Globus pallidus (tissue), 1 donor: ENCODE measurements around the gene IRF9.
A peak's percentile ranks its signal among the peaks of the same experiment; 100 is the strongest.

ENCODE experiments used
- DNase-seq: peaks from one replicate; pipeline ENCODE4 v3.0.0-alpha.2; 2015; ENCODE audit warnings: low spot score

IRF9 gene

DNA sequence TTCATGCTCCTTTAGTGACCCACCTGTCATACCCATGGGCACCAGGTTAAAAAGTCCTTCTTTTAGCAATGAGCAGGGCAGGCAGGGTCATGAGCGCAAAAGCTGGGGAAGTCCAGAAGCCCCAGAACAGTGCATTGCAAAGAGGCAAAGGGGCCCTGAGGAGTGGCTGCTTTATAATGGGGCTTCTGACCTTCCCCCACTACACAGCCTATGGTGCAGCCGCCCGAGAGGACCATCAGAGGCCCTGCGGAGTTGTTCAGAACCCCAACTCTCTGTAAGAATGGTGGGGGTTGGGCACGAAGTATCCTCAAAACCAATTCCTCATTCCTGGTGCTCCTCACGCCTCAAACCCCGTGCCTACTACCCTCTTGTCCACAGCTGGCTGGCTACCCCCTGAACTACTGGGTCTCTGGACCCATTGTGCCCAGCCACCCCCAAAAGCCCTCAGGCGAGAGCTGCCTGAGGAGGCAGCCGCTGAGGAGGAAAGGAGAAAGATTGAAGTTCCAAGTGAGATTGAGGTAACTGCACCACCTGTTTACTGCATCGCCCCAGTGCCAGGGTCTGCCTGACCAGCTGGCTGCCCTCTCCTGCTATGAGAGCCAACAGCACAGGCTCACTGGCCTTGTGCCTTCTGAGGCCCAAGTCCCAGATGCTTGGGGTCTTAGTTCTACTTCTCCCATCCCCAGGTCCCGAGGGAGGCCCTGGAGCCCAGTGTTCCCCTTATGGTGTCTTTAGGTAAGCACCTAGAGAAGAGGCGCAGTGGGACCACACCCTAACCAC, 17.5 kb downstream of the IRF9 start:
- DNase-seq = no peak

GRCh38 chr14:24179294-24179960, 18.4 kb downstream of the IRF9 start:
- DNase-seq = no peak

DNA sequence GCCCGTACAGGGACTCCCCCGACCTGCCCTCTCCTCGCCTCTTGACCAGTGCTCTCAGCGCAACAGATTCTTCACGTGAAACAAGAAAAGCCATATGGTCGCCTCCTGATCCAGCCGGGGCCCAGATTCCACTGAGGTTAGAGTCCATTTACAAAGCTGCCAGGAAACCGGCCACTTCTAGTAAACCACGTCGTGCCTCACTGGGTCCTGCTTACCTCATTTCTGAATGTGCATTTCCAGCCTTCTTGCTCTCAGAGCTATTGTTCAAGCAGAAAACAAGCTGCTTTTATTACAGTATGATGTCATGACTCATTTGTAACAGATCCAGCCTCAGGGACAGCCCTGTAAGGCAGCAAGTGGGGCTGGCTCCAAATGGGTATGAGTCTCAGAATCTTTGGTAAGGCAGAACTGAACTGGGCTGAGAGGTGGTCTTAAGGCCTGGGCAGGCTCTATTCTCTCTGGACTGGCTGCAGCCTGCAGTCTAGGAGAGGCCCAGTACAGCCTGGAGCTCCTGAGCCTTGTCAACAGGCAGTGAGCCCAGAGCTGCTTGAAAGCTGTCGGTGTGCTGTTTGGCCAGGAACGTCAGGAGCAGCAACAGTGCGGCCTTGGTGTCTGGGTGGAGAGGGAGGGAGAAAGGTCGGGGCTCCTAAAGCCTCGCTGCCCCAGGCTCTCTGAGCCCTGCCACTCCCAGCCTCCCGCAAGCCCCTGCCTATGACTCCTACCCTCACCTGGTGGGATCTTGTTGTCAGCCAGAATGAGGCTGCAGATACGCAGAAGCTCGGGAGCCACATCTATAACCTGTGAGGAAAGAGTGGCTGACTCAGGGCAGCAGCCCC, 19.1 kb downstream of the IRF9 start:
- peak; percentile 78 for DNase-seq

DNA sequence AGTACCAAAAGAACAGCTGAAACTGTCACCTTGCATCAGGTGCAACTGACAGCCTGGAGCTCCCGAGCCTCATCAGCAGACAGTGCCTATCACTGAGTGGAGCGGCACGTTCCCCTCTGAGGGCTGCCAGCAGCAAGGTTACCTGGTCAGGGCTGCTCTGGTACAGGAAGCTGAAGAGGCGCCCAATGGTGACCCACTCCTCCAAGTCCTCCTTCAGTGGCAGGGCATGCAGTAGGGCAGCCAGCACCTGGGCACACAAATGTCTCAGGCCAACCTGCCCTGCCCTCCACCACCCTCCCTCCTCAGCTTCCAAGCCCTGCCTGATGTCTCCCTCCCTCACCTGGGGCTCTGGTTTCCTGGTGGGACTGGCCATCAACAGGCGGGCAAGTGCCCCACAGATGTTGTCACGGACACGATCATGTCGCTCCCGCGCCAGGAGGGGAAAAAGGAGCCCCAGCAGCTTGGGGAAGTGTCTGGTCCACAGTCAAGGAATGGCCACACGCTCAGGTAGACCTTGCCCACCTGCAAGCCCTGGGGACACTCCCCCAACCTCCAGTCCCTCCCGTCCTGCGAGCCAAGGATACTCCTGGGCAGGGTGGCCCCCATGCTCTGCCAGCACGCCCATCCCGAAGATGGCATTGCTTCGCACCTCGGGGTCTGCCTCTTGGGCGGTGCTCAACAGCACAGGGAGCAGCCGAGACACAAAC, 20.5 kb downstream of the IRF9 start:
- no peak for DNase-seq

DNA sequence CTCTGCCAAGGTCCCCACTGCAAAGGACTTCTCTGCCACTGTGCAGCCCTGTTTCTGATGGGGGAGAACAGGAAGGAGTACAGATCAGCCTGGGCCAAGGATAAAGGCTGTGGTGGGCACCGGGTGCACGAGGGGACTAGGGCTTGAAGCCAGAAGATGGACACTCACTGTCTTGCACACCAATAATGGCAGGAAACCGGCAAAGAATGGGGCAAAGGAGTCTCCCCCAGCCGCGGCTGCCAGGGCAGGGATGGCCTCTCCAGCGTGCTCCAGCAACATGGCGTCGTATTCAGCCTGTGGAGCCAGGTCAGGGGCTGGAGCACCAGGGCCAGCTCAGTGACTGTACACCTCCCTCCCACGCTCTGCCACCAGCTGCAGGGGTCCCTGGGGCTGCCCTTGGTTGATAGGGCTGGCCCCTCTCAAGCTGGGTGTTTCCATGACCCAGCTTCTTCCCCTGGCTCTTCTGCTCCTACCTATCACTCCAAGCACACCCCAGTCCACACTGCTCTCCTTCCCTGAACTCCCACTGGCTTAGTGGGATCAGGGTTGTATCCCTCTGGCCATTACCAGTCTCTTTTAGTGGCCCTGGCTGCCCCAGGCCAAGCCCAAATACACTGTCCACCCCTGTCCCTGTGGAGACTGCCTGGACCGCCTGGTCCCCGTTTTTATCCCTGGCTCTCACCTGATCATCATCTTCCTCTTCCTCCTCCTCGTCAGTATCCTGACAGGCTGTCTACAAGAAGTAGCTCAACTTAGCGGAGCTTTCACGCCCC, 21.2 kb downstream of the IRF9 start:
- DNase-seq = no peak

- DNase-seq = no peak
Measured at GRCh38 chr14:24183014-24183481, 22.0 kb downstream of the IRF9 start.

DNA sequence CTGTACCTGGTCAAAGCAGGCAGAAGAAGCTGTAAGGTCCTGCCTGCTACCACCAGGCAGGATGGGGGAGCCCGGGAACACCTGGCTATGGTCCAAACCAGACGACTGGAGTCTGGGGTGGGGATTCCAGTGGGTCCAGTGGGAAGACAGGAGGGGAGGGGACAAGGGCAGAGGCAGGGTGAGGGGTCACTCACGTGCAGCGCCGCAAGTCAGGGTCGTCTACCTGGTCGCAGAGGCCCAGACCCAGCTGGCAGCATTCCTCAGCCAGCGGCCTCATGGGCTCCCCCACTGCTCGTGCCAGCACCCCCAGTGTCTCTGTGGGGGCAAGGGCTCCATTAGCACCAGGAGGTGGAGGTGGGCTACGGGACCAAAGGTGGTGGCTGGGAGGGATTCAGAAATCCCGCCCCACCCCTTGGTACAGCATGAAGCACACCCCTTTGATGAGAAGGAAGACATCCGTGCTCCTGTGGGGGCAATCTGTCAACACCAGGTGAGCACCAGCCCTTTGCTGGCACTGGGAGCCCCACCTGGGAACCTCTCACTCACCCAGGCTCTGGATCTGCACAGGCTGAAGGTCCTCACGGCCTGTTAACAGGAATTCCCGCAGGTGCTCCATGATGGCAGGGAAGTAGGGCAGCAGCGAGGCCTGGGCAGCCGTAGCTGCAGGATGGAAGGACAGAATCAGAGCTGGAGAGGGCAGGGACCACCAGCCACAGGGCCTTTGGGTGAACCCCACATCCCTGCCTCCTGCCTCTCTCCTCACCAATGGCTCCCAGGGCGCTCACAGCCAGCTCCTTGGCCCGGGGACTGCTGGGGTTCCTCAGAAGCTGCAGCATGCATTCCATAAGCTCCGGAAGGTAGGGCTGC, 23.3 kb downstream of the IRF9 start:
- DNase-seq = no peak

DNA sequence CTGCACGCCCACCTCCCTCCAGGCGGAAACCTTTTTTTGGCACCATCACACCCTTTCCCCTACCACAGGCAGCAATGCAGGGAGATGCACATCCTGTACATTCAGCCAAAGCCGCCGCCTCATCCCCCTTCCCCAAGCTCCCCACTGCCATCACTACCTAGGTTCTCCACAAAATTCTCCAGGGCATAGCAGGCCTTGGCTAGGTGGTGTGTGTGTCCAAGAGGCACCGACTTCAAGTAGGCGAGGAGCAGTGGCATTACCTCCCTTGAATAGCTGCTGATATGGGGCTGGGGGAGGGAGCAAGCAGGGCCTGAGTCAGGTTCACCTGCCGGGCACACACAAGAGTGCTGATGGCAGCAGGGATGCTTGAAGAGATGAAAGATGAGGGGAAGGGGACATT, 24.0 kb downstream of the IRF9 start:
- DNase-seq = no peak

DNA sequence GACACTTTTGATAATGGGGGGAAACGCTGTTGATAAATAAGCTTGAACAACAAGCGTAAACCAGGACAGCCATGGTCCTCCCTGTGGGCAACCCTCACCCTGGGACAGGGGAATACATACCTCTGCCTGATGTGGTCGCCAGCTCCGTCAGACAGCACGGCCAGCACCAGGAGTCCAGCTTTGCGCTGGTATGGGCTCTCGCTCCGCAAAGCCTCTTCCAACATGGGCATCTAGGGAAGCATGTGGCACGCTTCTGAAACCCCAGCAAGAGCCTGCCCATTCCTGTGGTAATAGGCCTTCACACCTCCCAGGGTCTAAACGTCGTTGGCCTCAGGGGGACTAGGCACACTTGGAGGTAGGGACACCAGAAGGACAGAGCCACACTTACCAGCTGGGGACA, 24.7 kb downstream of the IRF9 start:
- no peak for DNase-seq

GRCh38 chr14:24186831-24187538, 25.9 kb downstream of the IRF9 start:
- DNase-seq = no peak

DNA sequence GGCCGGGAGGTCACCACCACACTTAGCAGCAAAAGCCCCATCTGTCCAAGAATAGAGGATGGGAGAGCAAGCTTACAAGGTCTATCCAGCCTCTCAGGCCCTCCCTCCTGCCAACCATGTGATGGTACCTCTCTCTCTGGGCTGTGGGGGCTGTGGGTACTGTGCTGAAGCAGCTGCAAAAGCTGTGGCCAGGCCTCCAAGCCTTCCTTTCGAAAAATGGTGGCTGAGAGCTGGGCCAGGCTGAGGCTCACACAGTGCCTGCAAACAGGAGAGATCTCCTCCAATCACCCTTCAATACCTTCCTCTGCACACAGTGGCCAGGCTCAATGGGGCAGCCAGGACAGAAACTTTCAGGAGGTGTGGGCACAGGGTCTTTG, 26.5 kb downstream of the IRF9 start:
- DNase-seq = no peak

GRCh38 chr14:24188251-24189058, 27.4 kb downstream of the IRF9 start, which contains the start of gene IPO4:
TSS of gene IPO4 (minus strand) at chr14:24188816. CDS start at chr14:24188787, 29 bp downstream.
- DNase-seq = peak; percentile 95

DNA sequence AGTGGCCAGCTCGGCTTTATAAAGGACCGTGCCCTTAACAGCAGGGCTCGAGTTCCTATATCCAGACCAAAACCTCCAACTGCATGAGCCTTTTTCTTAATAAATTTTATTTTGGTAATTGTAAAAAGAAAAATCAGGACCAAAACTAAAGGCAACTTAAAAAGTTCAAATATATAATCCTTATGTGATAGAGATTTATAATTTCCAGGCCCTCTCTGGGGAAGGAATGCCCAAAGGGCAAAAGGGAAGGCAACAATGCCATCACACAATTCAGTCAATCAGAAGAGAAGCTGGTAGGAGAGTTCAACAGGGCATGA, 28.0 kb downstream of the IRF9 start:
- no peak for DNase-seq

DNA sequence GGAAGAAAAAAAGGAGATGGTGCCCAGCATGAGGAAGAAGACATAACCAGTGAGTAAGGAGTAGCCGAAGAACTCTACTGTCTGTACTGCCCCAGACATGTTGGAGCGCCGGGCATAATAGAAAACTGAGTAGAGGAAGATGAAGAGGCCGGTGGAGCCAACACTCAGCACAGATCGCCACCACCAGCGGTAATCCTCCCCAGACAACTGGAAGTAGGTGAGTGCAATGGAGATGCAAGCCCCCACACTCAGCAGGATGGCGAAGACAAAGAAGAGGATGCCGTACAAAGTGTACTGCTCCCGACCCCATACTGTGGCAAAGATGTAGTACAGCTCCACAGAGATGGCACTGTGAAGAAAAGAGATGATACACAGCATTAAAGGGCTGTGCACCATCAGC, 28.4 kb downstream of the IRF9 start:
- no peak for DNase-seq

DNA sequence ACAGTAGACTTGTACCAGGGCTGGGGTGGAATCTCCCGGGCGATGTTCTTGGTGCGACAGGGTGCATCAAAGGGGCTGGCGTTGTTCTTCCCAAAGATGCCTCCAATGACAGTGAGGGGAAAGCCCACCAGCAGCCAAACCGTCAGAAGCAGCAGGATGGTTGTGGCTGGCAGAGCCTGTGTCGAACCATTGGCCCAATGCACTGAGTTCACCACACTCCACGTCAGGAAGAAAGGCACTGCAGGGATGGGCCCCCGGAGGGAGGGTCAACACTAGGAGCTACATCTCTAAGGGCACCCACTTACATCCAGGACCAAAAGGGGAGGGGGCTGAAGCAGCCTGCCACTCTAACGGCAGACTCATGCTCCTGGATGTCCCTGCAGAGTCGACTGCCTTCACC, 29.4 kb downstream of the IRF9 start:
- DNase-seq = no peak

DNA sequence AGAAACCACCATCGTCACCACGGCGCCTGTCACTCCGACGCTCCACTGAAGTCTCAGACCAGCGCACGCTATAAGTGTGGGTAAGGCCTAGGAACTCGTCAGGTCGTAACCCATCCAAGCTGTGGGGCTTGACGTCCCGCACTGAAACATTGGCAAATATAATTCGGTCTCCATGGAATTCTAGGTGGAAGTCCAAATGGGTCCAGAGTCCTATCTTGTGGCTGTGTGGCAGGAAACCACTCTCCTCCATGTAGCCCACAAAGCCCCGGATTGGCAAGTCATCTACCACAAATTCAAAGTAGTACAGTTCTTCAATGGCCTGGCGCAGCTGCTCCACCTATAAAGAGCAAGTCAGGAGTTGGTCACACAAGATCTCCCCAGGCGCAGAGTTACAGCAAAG, 31.9 kb downstream of the IRF9 start:
- DNase-seq = no peak

DNA sequence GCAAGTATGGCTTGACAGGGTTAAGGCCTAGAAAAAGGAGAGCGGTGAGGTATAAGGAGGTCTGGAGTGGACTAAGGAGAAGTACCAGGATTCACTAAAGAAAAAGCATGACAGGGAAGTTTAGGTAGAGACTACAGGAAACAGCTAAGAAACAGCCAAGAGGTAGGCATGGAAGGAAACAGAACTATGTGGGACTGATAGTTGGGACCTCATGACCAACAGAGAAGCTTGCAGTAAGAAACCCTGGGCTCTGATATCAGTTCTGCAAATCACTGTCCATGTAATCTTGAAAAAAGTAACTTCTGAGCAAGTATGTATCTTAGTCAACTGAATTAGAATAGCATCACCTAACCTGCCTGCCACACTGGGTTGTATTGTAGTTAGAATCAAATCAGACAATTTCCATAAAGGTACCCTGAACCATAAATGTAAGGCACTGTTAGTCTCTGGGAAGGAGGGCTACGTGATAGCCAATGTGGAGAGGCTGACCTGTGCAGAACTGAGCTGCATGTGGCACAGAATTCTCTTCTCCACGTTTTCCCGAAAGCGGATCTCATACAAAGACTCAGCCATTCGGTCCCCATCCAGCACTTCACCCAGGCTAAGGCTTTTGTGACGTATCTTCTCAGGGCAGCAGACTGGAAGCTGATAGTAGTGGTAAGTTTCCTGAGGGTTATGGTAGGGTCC, 33.3 kb downstream of the IRF9 start:
- DNase-seq = no peak

DNA sequence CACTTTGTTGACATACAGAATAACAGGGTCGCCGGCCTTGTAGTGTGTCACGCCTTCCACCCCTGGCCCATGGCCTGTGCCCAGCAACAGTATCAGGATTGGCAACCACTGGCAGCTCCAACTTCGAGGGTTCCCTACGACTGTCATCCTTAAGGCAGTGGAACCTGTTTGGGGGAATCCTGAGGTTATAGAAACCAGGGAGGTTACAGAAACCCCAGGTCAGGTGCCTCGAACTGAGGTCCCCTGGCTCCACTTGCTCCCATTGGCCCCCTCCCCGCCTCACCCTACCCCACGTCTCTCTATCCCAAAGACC, 33.8 kb downstream of the IRF9 start:
- DNase-seq = no peak
